Tongue (tissue), 2 donors: ENCODE data around the gene RGMB. TPM values are rescaled to one million over a fixed set of nuclear protein-coding genes. Genes with fewer than 3 reads are reported as not detected.

ENCODE experiments used
- DNase-seq: peaks from one replicate; pipeline ENCODE4 v3.0.0-alpha.2; 2015
- total RNA-seq: library from RNA; depleted of rRNA; stranded (reverse); fragments of >200 nt; gene quantifications from one replicate; pipeline ENCODE4 v1.2.3, GENCODE V29; 2014

RGMB gene
- total RNA-seq, 1 donor from 2014 or later: 61.5 TPM

- DNase-seq: peak; percentile 5
Observed at GRCh38 chr5:98785244-98785643, 11.8 kb downstream of the RGMB start.

- DNase-seq: peak; percentile 84
Observed at GRCh38 chr5:98786191-98786853, 12.9 kb downstream of the RGMB start.

- DNase-seq: peak; percentile 13
Observed at GRCh38 chr5:98787131-98787719, 13.8 kb downstream of the RGMB start.

- DNase-seq: peak; percentile 1
Observed at GRCh38 chr5:98789029-98789428, 15.6 kb downstream of the RGMB start.

- DNase-seq: peak; percentile 51
Observed at GRCh38 chr5:98791001-98791519, 17.6 kb downstream of the RGMB start.

GRCh38 chr5:98791898-98792580, 18.6 kb downstream of the RGMB start:
- DNase-seq: peak; percentile 25

GRCh38 chr5:98793223-98793622, 19.8 kb downstream of the RGMB start:
- DNase-seq: peak; percentile 12

GRCh38 chr5:98794001-98794400, 20.5 kb downstream of the RGMB start:
- no peak for DNase-seq

- DNase-seq: peak; percentile 24
Observed at GRCh38 chr5:98794414-98795080, 21.1 kb downstream of the RGMB start.

GRCh38 chr5:98795243-98795642, 21.8 kb downstream of the RGMB start:
- peak; percentile 5 for DNase-seq

- peak; percentile 81 for DNase-seq
Observed at GRCh38 chr5:98796197-98796972, 22.9 kb downstream of the RGMB start.

- no peak for DNase-seq
Observed at GRCh38 chr5:98798371-98798770, 24.9 kb downstream of the RGMB start.

GRCh38 chr5:98798847-98799246, 25.4 kb downstream of the RGMB start:
- DNase-seq: no peak

GRCh38 chr5:98804066-98804465, 30.6 kb downstream of the RGMB start:
- DNase-seq: no peak

GRCh38 chr5:98805070-98805469, 31.6 kb downstream of the RGMB start:
- DNase-seq: no peak

GRCh38 chr5:98807806-98808205, 34.3 kb downstream of the RGMB start:
- DNase-seq: no peak

GRCh38 chr5:98810206-98810605, 36.7 kb downstream of the RGMB start:
- DNase-seq: no peak

GRCh38 chr5:98813755-98814154, 40.3 kb downstream of the RGMB start:
- no peak for DNase-seq

GRCh38 chr5:98816582-98817222, 43.2 kb downstream of the RGMB start:
- DNase-seq: peak; percentile 45

GRCh38 chr5:98825582-98826375, 52.3 kb downstream of the RGMB start:
- DNase-seq: no peak

- peak; percentile 75 for DNase-seq
Observed at GRCh38 chr5:98827161-98827560, 53.7 kb downstream of the RGMB start.
